Stimulated activated CD8-positive, alpha-beta memory T cell treated with anti-CD3 and anti-CD28 coated beads, Interleukin-7, amount 100 ng/mL, for 4 hours (primary cell): ENCODE results near the gene PRR5L.
"Not testable (repeated sequence)": the region's sequence is repeated elsewhere in the genome, so short reads cannot be mapped to it uniquely, and the experiment has no call there.

Experiments
- DNase-seq, 2 donors: peaks; one replicate each; pipeline ENCODE4 v3.0.0-alpha.2; 2020; ENCODE audit warnings: low read depth in 2 of 2

The PRR5L gene

GRCh38 chr11:36459046-36459445 lies 163.0 kb downstream of the PRR5L start:
- no peak for DNase-seq

GRCh38 chr11:36460220-36460619 lies 164.1 kb downstream of the PRR5L start:
- no peak for DNase-seq

GRCh38 chr11:36462321-36462720 lies 166.2 kb downstream of the PRR5L start:
- DNase-seq: no peak

GRCh38 chr11:36463781-36464180 lies 167.7 kb downstream of the PRR5L start:
- no peak for DNase-seq

GRCh38 chr11:36464720-36465119 lies 168.6 kb downstream of the PRR5L start:
- DNase-seq: no peak

- DNase-seq: no peak
These were observed 169.5 kb downstream of the PRR5L start for GRCh38 chr11:36465449-36466163.

- no peak for DNase-seq
These were observed 170.9 kb downstream of the PRR5L start for GRCh38 chr11:36467012-36467411.

- no peak for DNase-seq
These were observed 171.8 kb downstream of the PRR5L start for GRCh38 chr11:36467916-36468315.

- DNase-seq: no peak
These were observed 173.0 kb downstream of the PRR5L start for GRCh38 chr11:36469063-36469462.

- DNase-seq: no peak
These were observed 174.1 kb downstream of the PRR5L start for GRCh38 chr11:36469881-36470802.

GRCh38 chr11:36471577-36471976 lies 175.5 kb downstream of the PRR5L start:
- DNase-seq: no peak

GRCh38 chr11:36475192-36475591 lies 179.1 kb downstream of the PRR5L start:
- DNase-seq: no peak

- DNase-seq: no peak
These were observed 182.7 kb downstream of the PRR5L start for GRCh38 chr11:36478700-36479329.

GRCh38 chr11:36480833-36481232 lies 184.7 kb downstream of the PRR5L start:
- DNase-seq: no peak

GRCh38 chr11:36483042-36483441 lies 187.0 kb downstream of the PRR5L start:
- not testable (repeated sequence) for DNase-seq

GRCh38 chr11:36485298-36486002 lies 189.4 kb downstream of the PRR5L start:
- DNase-seq: no peak

GRCh38 chr11:36487619-36488018 lies 191.5 kb downstream of the PRR5L start:
- no peak for DNase-seq

- DNase-seq: no peak
These were observed 192.0 kb downstream of the PRR5L start for GRCh38 chr11:36488096-36488495.

- DNase-seq: no peak
These were observed 194.1 kb downstream of the PRR5L start for GRCh38 chr11:36490026-36490806.

- DNase-seq: no peak
These were observed 196.7 kb downstream of the PRR5L start for GRCh38 chr11:36492724-36493304.

- no peak for DNase-seq
These were observed 197.2 kb downstream of the PRR5L start for GRCh38 chr11:36493332-36493731.
